GM21717 (cell line): ENCODE data around the gene HNRNPA3.
"Not testable (repeated sequence)": the region's sequence is repeated elsewhere in the genome, so short reads cannot be mapped to it uniquely, and the experiment has no call there.

Source experiments
- ATAC-seq: cut with Tn5 transposase; IDR thresholded peaks from one replicate; pipeline ENCODE4 v1.9.1; 2021; ENCODE audit warnings: mild to moderate bottlenecking, moderate library complexity; ENCODE audit not compliant: unreplicated experiment

Gene HNRNPA3

GRCh38 chr2:177254433-177255226, 42.0 kb downstream of the HNRNPA3 start:
- ATAC-seq: no peak

GRCh38 chr2:177255227-177255601, 42.6 kb downstream of the HNRNPA3 start:
- no peak for ATAC-seq

GRCh38 chr2:177256026-177256425, 43.4 kb downstream of the HNRNPA3 start:
- no peak for ATAC-seq

- ATAC-seq: no peak
Observed at GRCh38 chr2:177256695-177257094, 44.1 kb downstream of the HNRNPA3 start.

- no peak for ATAC-seq
Observed at GRCh38 chr2:177257471-177257870, 44.9 kb downstream of the HNRNPA3 start.

- no peak for ATAC-seq
Observed at GRCh38 chr2:177258059-177258458, 45.5 kb downstream of the HNRNPA3 start.

GRCh38 chr2:177260379-177260778, 47.8 kb downstream of the HNRNPA3 start:
- no peak for ATAC-seq

GRCh38 chr2:177261116-177262060, 48.8 kb downstream of the HNRNPA3 start:
- ATAC-seq: no peak

- ATAC-seq: no peak
Observed at GRCh38 chr2:177262092-177262491, 49.5 kb downstream of the HNRNPA3 start.

- no peak for ATAC-seq
Observed at GRCh38 chr2:177262958-177263450, 50.4 kb downstream of the HNRNPA3 start.

GRCh38 chr2:177263451-177264208, 51.0 kb downstream of the HNRNPA3 start:
- ATAC-seq: peak; percentile 52

GRCh38 chr2:177264209-177264692, 51.7 kb downstream of the HNRNPA3 start:
- peak; percentile 22 for ATAC-seq

- peak; percentile 64 for ATAC-seq
Observed at GRCh38 chr2:177264693-177265587, 52.3 kb downstream of the HNRNPA3 start, which contains the start of gene NFE2L2. NFE2L2 (minus strand) TSS chr2:177264727; CDS start chr2:177264576, 151 bp downstream.

GRCh38 chr2:177265824-177266817, 53.5 kb downstream of the HNRNPA3 start:
- ATAC-seq: peak; percentile 17

GRCh38 chr2:177266955-177267354, 54.4 kb downstream of the HNRNPA3 start:
- ATAC-seq: not testable (repeated sequence)

GRCh38 chr2:177268187-177268871, 55.7 kb downstream of the HNRNPA3 start:
- ATAC-seq: no peak

- ATAC-seq: no peak
Observed at GRCh38 chr2:177268901-177269300, 56.3 kb downstream of the HNRNPA3 start.

GRCh38 chr2:177270531-177270930, 57.9 kb downstream of the HNRNPA3 start:
- ATAC-seq: no peak
